Measurements from ENCODE around the gene MRGPRE.

MRGPRE gene

DNA sequence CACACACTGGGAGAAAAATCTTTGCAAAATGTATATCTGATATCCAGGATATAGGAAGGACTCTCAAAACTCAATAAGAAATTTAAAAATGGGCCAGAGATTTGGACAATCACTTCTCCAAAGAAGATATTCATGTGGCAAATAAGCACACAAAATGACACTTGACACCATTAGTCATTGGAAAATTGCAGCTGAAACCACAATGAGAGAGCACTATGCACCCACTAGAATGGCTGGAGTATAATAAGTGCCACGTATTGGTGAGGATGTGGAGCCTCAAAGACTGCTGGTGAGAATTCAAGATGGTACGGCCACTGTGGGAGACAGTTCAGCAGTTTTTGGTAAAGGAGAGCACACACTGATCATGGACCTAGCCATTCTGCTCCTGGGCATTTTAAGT is 54.3 kb downstream of the MRGPRE start:
- DNase-seq = no peak

Measured in hematopoietic multipotent progenitor cell treated with erythropoietin and hydrocortisone succinate and interleukin-3 and kit ligand, for 6 days (in vitro differentiated cells).